HCEC 1CT (cell line): ENCODE measurements around the gene C1QTNF3.
A peak's percentile ranks its signal among the peaks of the same experiment; 100 is the strongest.
"Not testable (repeated sequence)": the region's sequence is repeated elsewhere in the genome, so short reads cannot be mapped to it uniquely, and the experiment has no call there.

Source experiments
- DNase-seq: peaks from one replicate; pipeline ENCODE4 v3.0.0-alpha.2; 2017

Gene C1QTNF3

GRCh38 chr5:34051374-34051980 lies 8.5 kb upstream of the C1QTNF3 start:
- no peak for DNase-seq

GRCh38 chr5:34047774-34048572 lies 5.0 kb upstream of the C1QTNF3 start:
- DNase-seq: no peak

GRCh38 chr5:34047143-34047542 lies 4.1 kb upstream of the C1QTNF3 start:
- DNase-seq: no peak

GRCh38 chr5:34045996-34046395 lies 3.0 kb upstream of the C1QTNF3 start:
- peak; percentile 86 for DNase-seq

GRCh38 chr5:34045023-34045422 lies 2.0 kb upstream of the C1QTNF3 start:
- no peak for DNase-seq

- no peak for DNase-seq
These were observed 692 bp downstream of the C1QTNF3 start for GRCh38 chr5:34042321-34042720.

- no peak for DNase-seq
These were observed 1.6 kb downstream of the C1QTNF3 start for GRCh38 chr5:34041247-34041972.

- no peak for DNase-seq
These were observed 2.5 kb downstream of the C1QTNF3 start for GRCh38 chr5:34040472-34040871.

GRCh38 chr5:34039398-34040157 lies 3.4 kb downstream of the C1QTNF3 start:
- DNase-seq: no peak

GRCh38 chr5:34038838-34039237 lies 4.2 kb downstream of the C1QTNF3 start:
- DNase-seq: no peak

- DNase-seq: no peak
These were observed 4.6 kb downstream of the C1QTNF3 start for GRCh38 chr5:34038390-34038789.

- DNase-seq: no peak
These were observed 5.3 kb downstream of the C1QTNF3 start for GRCh38 chr5:34037726-34038125.

GRCh38 chr5:34035756-34036155 lies 7.3 kb downstream of the C1QTNF3 start:
- no peak for DNase-seq

GRCh38 chr5:34034534-34035327 lies 8.3 kb downstream of the C1QTNF3 start:
- DNase-seq: no peak

GRCh38 chr5:34031966-34032365 lies 11.0 kb downstream of the C1QTNF3 start:
- DNase-seq: no peak

- DNase-seq: no peak
These were observed 11.9 kb downstream of the C1QTNF3 start for GRCh38 chr5:34031117-34031516.

GRCh38 chr5:34030585-34030984 lies 12.4 kb downstream of the C1QTNF3 start:
- DNase-seq: not testable (repeated sequence)

- no peak for DNase-seq
These were observed 13.0 kb downstream of the C1QTNF3 start for GRCh38 chr5:34030048-34030447.

GRCh38 chr5:34028349-34028748 lies 14.7 kb downstream of the C1QTNF3 start:
- DNase-seq: no peak

GRCh38 chr5:34026089-34026761 lies 16.8 kb downstream of the C1QTNF3 start:
- DNase-seq: no peak

- peak; percentile 15 for DNase-seq
These were observed 20.8 kb downstream of the C1QTNF3 start for GRCh38 chr5:34022121-34022705.
